Measurements from ENCODE around the gene TNRC6C. TPM values are rescaled to one million over a fixed set of nuclear protein-coding genes. Genes with fewer than 3 reads are reported as not detected.
A peak's percentile ranks its signal among the peaks of the same experiment; 100 is the strongest.

TNRC6C gene
- total and polyA plus RNA-seq, 9 of the 15 experiments (the other 6 are each of a cell fraction or from before 2014, with no cell fraction given) = 0.20 to 4.9 (median 2.3) TPM

- TF ChIP-seq THAP12 (CRISPR knock-in tag; IDR thresholded peaks at IDR 0.05) (peak; percentile 97), ELK3 (CRISPR knock-in tag; IDR thresholded peaks at IDR 0.05) (peak; percentile 56; the same call in 1 of the 2 replicates), ZNF511 (CRISPR knock-in tag; IDR thresholded peaks at IDR 0.05) (peak; percentile 69), ESRRA (IDR thresholded peaks at IDR 0.05; ENCODE audit: borderline replicate concordance, low read depth) (peak; percentile 61; the same call in 1 of the 2 replicates), CTCF (IDR thresholded peaks at IDR 0.05 in 2 of 3, conservative IDR thresholded peaks at IDR 0.05 in 1 of 3; ENCODE audit: insufficient read depth in 2 of 3, low read depth in 1 of 3, low read length in 3 of 3) (peak in 1 of 3 experiments; percentile 27; a peak in 2 of 6 replicates), FUS (optimal IDR thresholded peaks at IDR 0.05; ENCODE audit: low read depth, low read length) (peak; percentile 45), L3MBTL2 (IDR thresholded peaks at IDR 0.05) (peak; percentile 95), ZFX (CRISPR knock-in tag; IDR thresholded peaks at IDR 0.05) (peak; percentile 70), HMG20B (CRISPR knock-in tag; IDR thresholded peaks at IDR 0.05) (0 out of 2 replicates have a peak, but pooled peaks have one; percentile 66), ATF1 (CRISPR knock-in tag; IDR thresholded peaks at IDR 0.05) (no peak), ATF1 (tag; IDR thresholded peaks at IDR 0.05) (peak; percentile 67), ZBTB11 (CRISPR knock-in tag; IDR thresholded peaks at IDR 0.05) (peak in 1 of 3 experiments; percentile 52; a peak in 1 of 6 replicates), GABPA (tag; conservative IDR thresholded peaks at IDR 0.05; ENCODE audit: low read depth) (peak; percentile 91), RCOR1 (IDR thresholded peaks at IDR 0.05; ENCODE audit: borderline replicate concordance in 1 of 2, low read depth in 2 of 2, low read length in 2 of 2) (peak in 1 of 2 experiments; percentile 30; a peak in 1 of 4 replicates)
These were observed at the start of gene TNRC6C (continued) for GRCh38 chr17:77957857-77958715.
